ENCODE measurements around the gene DSCAML1.

DSCAML1 gene

DNA sequence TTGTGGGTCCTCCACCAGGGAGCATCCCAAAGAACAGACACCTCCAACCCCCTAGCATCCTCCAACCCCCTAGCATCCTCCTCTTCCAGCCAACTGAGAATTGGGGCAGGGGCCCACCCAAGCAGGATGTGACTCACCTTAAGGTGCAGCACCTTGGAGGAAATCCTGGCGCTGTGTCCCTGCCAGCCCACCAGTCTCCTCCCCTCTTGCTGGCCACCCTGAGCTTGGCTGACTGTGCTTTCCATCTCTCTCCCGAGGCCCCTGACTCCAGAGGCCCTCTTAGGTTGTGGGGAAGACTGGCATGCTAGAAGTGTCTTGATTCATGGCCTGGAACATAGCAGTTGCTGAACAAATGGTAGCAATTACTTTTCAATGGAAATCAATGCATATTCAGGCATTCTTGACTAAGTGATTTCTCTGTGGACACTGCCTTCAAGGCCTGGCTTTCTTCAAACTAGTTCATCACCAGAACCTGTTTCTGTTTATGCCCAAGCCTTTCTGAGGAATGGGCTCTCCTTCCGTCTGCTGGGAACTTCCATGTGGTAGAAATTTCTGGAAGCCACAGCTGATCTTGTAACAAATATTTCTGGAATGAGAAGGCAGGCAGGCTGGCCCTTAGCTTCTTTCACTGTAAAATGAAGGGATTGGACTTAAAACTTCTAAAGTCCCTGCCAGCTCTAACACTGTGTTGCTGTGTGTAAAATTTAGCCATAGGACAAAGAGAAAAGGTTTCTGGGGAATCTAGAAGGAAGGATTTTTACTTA lies 408.8 kb downstream of the DSCAML1 start:
- DNase-seq, result no peak

- DNase-seq, result peak in 1 of 2 experiments; percentile 37
Measured at GRCh38 chr11:117385906-117386305, 411.1 kb downstream of the DSCAML1 start.

DNA sequence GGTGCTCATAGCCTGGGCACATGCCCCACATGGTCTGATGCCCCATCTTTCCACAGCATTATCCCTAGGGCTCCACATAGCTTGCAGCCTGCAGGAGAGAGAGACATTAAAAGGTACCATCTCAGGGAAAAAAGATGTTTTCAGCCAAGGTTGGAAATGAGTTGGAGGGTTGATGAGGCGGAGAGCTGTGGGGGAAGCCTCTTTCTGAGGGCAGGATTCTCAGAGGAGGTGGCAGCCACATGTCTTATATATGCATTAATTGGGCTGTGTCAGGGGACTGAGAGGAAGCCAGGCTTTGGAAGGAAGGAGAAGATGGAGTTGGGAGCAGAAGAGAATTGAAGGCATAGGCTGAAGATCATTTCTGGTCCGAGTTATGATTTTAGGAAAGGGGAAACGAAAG lies 411.5 kb downstream of the DSCAML1 start:
- DNase-seq, result no peak

DNA sequence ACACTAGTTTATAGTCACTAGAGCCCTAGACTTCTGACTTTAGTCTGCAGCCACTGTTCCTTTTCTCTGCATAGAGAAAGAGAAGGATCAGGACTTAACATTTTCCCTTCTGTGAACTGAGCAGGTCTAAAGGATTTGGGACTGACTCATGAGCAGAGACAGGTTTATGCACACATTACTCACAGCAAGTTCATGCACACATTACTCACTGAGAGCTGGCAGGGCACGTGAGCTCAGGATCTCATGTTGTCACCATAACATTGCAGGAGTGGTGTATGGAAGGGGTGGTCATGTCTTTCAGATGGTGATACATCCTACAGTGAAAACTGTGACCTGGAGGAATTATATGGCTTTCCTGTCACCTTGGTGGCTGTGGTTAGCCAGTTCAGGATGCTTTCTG lies 413.0 kb downstream of the DSCAML1 start:
- no peak for DNase-seq

GRCh38 chr11:117382746-117383145 lies 414.3 kb downstream of the DSCAML1 start:
- DNase-seq, result no peak

- DNase-seq, result no peak
Measured at GRCh38 chr11:117381481-117382387, 415.3 kb downstream of the DSCAML1 start.

DNA sequence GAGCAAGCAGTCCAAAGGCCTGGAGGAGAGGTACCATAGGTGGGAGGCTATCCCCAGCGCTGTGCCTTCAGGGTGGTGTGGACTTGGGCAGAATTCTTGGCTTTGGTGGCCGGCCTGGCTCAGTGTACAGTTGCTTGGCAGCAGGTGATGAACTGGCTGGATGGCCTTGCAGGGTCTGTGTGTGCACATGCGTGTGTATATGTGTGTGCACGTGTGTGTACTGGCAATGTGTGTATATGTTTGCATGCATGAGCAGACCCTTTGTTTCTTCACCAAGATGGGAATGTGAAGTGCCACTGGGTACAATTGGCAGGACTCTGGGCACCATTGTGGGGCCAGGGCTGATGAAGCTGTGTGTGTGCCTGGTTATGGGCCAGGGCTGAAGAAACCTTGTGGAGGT lies 416.3 kb downstream of the DSCAML1 start:
- DNase-seq, result no peak

DNA sequence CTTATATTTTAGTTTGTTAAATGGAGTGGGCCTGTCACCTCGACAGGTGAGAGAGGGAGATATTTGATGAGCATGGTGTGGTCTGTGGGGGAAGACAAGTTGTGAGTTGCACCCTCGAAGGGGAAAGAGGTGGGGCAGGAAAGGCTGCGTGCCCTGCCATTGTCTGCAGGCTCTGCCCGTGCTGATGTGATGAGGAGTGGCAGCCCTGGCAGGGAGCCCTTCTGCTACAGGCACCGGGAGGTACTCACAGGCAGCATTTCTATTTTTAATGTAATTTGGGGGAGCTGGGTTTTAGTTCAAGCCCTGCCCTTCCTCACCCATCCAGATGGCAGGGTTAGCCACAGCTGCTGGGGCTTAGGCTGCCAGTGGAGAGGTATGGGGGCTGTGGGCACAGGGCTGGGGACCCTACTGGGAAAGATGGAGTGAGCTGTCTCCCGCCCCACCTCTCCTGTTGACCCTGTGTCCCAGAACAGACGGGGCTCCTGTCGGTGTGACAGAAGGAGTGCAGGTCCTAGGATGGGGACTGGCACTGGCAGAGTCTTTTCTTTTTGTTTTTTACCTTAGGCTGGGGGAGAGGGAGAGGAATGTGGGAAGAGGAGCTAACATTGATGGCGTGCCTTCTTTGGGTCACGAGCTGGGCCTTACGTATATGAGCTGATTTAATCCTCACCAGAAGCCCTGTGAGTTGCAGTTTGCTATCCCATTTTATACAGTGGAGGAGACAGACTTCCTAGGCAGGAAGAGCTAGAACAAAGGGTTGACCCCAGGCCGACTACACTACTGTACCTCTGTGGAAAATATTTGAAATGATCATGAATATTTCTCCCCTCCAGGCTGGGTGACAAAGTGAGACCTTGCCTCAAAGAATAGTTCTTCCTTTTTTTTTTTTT lies 417.8 kb downstream of the DSCAML1 start:
- DNase-seq, result peak; percentile 68 to 90
